Measurements from ENCODE around the gene FANCD2. TPM values are rescaled to one million over a fixed set of nuclear protein-coding genes. Genes with fewer than 3 reads are reported as not detected.
"Not testable (repeated sequence)": the region's sequence is repeated elsewhere in the genome, so short reads cannot be mapped to it uniquely, and the experiment has no call there.

Gene FANCD2
- total RNA-seq, 1 experiment from 2014 or later, result 74.9 TPM

DNA sequence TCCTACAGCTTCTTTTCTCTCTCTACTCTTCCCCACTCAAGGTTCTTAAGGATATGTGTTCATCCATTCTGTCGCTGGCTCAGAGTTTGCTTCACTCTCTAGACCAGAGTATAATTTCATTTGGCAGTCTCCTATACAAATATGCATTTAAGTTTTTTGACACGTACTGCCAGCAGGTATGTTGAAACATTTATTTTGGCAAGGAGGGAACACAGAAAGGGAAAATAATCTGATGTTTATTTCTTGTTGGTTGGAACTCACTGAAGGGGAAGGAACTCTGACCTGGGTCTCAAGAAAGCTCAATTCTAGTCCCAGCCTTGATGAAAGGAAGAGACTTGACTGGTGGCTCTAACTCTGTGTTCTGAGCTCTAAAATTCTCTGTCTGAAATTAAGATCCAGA lies 21.6 kb downstream of the FANCD2 start:
- no peak overlapping the region for H3K9ac ChIP-seq (ENCODE audit: extremely low read depth, insufficient read length, low read length)
- no peaks in the 10 kb centered on the region for H3K79me2 ChIP-seq (ENCODE audit: insufficient read depth, low read length)
- H2BK5ac ChIP-seq (ENCODE audit: insufficient read length, low read length), result no peak overlapping the region
- Mint-ChIP-seq H3K4me3 (no peak overlapping the region), H3K36me3 (ENCODE audit: insufficient read depth in 1 of 3, low read depth in 3 of 3) (peaks cover 34 to 78% (median 66%) of the 10 kb centered on the region in 3 experiments), H3K27me3 (ENCODE audit: low read depth) (no peaks in the 10 kb centered on the region), H3K9me3 (no peaks in the 10 kb centered on the region; a peak in 1 of 5 replicates), H3K4me1 (no peaks in the 10 kb centered on the region), H3K27ac (no peak overlapping the region)
- H2BK20ac ChIP-seq (ENCODE audit: low read depth, low read length, poor library complexity, severe bottlenecking), result no peak overlapping the region
- no peak overlapping the region for H3K27ac ChIP-seq (ENCODE audit: insufficient read length, low read depth, low read length)
- H2AK5ac ChIP-seq (ENCODE audit: insufficient read length, low read length), result no peak overlapping the region
- H3K18ac ChIP-seq (ENCODE audit: insufficient read length, low read depth, low read length), result no peak overlapping the region
- no peaks in the 10 kb centered on the region for H3K27me3 ChIP-seq (ENCODE audit: insufficient read depth, low read length)
- no peaks in the 10 kb centered on the region for H3K79me1 ChIP-seq (ENCODE audit: insufficient read depth, low read depth, low read length, poor library complexity, severe bottlenecking)
- H4K20me1 ChIP-seq (ENCODE audit: control insufficient read depth, insufficient read depth, insufficient read length), result no peaks in the 10 kb centered on the region
- H3K4me2 ChIP-seq (ENCODE audit: insufficient read depth, insufficient read length, low read length), result no peak overlapping the region
- H3K56ac ChIP-seq (ENCODE audit: insufficient read length, low read depth, low read length), result no peak overlapping the region
- no peaks in the 10 kb centered on the region for H3K4me1 ChIP-seq (ENCODE audit: insufficient read depth, low read length)
- H3K23ac ChIP-seq (ENCODE audit: insufficient read length, low read depth, low read length), result no peak overlapping the region
- no peak overlapping the region for H4K91ac ChIP-seq (ENCODE audit: insufficient read length, low read depth, low read length)
- DNase-seq, result no peak
- no peak overlapping the region for H3K14ac ChIP-seq (ENCODE audit: insufficient read depth, low read length)
- no peak overlapping the region for H4K5ac ChIP-seq (ENCODE audit: insufficient read length, low read depth, low read length)
- H3K4ac ChIP-seq (ENCODE audit: low read depth, low read length), result no peak overlapping the region
- no peak overlapping the region for H2BK15ac ChIP-seq (ENCODE audit: low read depth, low read length)
- WGBS (ENCODE audit: extremely low coverage, insufficient read length, low lambda C conversion rate), result no CpG with 5 or more reads among the region's 2 CpGs
- H3K23me2 ChIP-seq (ENCODE audit: insufficient read length, low read depth, low read length, poor library complexity, severe bottlenecking), result no peaks in the 10 kb centered on the region
- TF ChIP-seq, protein P1, sequence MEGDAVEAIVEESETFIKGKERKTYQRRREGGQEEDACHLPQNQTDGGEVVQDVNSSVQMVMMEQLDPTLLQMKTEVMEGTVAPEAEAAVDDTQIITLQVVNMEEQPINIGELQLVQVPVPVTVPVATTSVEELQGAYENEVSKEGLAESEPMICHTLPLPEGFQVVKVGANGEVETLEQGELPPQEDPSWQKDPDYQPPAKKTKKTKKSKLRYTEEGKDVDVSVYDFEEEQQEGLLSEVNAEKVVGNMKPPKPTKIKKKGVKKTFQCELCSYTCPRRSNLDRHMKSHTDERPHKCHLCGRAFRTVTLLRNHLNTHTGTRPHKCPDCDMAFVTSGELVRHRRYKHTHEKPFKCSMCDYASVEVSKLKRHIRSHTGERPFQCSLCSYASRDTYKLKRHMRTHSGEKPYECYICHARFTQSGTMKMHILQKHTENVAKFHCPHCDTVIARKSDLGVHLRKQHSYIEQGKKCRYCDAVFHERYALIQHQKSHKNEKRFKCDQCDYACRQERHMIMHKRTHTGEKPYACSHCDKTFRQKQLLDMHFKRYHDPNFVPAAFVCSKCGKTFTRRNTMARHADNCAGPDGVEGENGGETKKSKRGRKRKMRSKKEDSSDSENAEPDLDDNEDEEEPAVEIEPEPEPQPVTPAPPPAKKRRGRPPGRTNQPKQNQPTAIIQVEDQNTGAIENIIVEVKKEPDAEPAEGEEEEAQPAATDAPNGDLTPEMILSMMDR (conservative IDR thresholded peaks at IDR 0.05), result no peak
- H3T11ph ChIP-seq (ENCODE audit: low read length), result no peak overlapping the region
- H2BK120ac ChIP-seq (ENCODE audit: low read depth, low read length, poor library complexity, severe bottlenecking), result no peak overlapping the region
- H4K8ac ChIP-seq (replicated peaks; ENCODE audit: insufficient read length, low read depth, low read length), result no peak overlapping the region
- H3K9me3 ChIP-seq (ENCODE audit: control insufficient read depth, low read depth, low read length), result no peaks in the 10 kb centered on the region
- no peak overlapping the region for H2BK12ac ChIP-seq (ENCODE audit: insufficient read length, low read depth, low read length)
- H2AFZ ChIP-seq (ENCODE audit: low read length), result no peak overlapping the region

DNA sequence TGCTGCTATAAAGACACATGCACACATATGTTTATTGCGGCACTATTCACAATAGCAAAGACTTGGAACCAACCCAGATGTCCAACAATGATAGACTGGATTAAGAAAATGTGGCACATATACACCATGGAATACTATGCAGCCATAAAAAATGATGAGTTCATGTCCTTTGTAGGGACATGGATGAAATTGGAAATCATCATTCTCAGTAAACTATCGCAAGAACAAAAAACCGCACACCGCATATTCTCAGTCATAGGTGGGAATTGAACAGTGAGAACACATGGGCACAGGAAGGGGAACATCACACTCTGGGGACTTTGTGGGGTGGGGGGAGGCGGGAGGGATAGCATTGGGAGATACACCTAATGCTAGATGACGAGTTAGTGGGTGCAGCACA lies 26.8 kb downstream of the FANCD2 start:
- H3K9me3 ChIP-seq (ENCODE audit: control insufficient read depth, low read depth, low read length); H3K4me3 Mint-ChIP-seq; H3K4ac ChIP-seq (ENCODE audit: low read depth, low read length); H3K79me2 ChIP-seq (ENCODE audit: insufficient read depth, low read length); H3K27me3 ChIP-seq (ENCODE audit: insufficient read depth, low read length); H3K27ac Mint-ChIP-seq; H3K4me2 ChIP-seq (ENCODE audit: insufficient read depth, insufficient read length, low read length); H2BK120ac ChIP-seq (ENCODE audit: low read depth, low read length, poor library complexity, severe bottlenecking); H3T11ph ChIP-seq (ENCODE audit: low read length); H2AFZ ChIP-seq (ENCODE audit: low read length); H4K8ac ChIP-seq (replicated peaks; ENCODE audit: insufficient read length, low read depth, low read length); H2BK5ac ChIP-seq (ENCODE audit: insufficient read length, low read length); H3K4me1 Mint-ChIP-seq; H2BK15ac ChIP-seq (ENCODE audit: low read depth, low read length); H3K79me1 ChIP-seq (ENCODE audit: insufficient read depth, low read depth, low read length, poor library complexity, severe bottlenecking); H3K9me3 Mint-ChIP-seq; H3K27ac ChIP-seq (ENCODE audit: insufficient read length, low read depth, low read length); H3K27me3 Mint-ChIP-seq (ENCODE audit: low read depth); H3K18ac ChIP-seq (ENCODE audit: insufficient read length, low read depth, low read length); H3K9ac ChIP-seq (ENCODE audit: extremely low read depth, insufficient read length, low read length); DNase-seq; H3K56ac ChIP-seq (ENCODE audit: insufficient read length, low read depth, low read length); H2BK12ac ChIP-seq (ENCODE audit: insufficient read length, low read depth, low read length); H3K4me1 ChIP-seq (ENCODE audit: insufficient read depth, low read length); H3K23me2 ChIP-seq (ENCODE audit: insufficient read length, low read depth, low read length, poor library complexity, severe bottlenecking); H4K20me1 ChIP-seq (ENCODE audit: control insufficient read depth, insufficient read depth, insufficient read length); H3K14ac ChIP-seq (ENCODE audit: insufficient read depth, low read length); H4K5ac ChIP-seq (ENCODE audit: insufficient read length, low read depth, low read length); H2AK5ac ChIP-seq (ENCODE audit: insufficient read length, low read length); H3K23ac ChIP-seq (ENCODE audit: insufficient read length, low read depth, low read length); H4K91ac ChIP-seq (ENCODE audit: insufficient read length, low read depth, low read length); H2BK20ac ChIP-seq (ENCODE audit: low read depth, low read length, poor library complexity, severe bottlenecking): not testable (repeated sequence)
- WGBS (ENCODE audit: extremely low coverage, insufficient read length, low lambda C conversion rate), result no CpG with 5 or more reads among the region's 6 CpGs
- peaks cover 34 to 79% (median 61%) of the 10 kb centered on the region in 3 experiments for H3K36me3 Mint-ChIP-seq (ENCODE audit: insufficient read depth in 1 of 3, low read depth in 3 of 3)

Measured in H9 (cell line).